Right lobe of liver (tissue), 4 donors: ENCODE measurements around the gene RIPK3.

ENCODE experiments used
- POLR2A ChIP-seq: fragments of 450-650 bp; IDR thresholded peaks from one replicate; pipeline ENCODE4 v1.6.1; 2017; ENCODE audit warnings: antibody characterized with exemption, mild to moderate bottlenecking
- TF ChIP-seq, protein P1 (sequence below), 4 donors: fragments of 200-600 bp in 3 of 4; fragments of 450-650 bp in 1 of 4; IDR thresholded peaks; one replicate each; pipeline versions ENCODE4 v1.5.1 to v1.8.0; 2016 to 2022; ENCODE audit warnings: antibody characterized with exemption in 4 of 4, mild to moderate bottlenecking in 2 of 4
- donor health status: DM: no; HTN: no; CAD: no.
- donor health status: DM: no; HTN: no; CAD: no.
- donor health status: DM: no; HTN: yes; CAD: no.

DNA sequence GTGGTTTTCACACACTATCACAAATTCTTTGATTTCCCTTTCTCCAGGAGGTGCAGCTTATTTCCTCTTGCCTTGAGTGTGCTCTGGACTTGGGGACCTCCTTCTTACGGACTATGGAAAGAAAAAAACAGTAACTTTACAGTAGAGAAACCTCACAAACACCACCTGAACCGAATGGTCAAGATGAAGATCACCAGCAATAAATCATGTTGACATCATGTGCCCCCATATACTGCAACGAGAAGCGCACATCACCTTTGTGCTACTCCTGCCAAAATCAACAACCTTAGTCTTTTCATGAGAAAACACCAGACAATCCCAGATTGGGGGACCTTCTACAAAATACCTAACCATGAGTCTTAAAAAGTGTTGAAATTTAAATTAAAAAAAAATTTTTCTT is 45.7 kb upstream of the RIPK3 start:
- TF ChIP-seq, protein P1, sequence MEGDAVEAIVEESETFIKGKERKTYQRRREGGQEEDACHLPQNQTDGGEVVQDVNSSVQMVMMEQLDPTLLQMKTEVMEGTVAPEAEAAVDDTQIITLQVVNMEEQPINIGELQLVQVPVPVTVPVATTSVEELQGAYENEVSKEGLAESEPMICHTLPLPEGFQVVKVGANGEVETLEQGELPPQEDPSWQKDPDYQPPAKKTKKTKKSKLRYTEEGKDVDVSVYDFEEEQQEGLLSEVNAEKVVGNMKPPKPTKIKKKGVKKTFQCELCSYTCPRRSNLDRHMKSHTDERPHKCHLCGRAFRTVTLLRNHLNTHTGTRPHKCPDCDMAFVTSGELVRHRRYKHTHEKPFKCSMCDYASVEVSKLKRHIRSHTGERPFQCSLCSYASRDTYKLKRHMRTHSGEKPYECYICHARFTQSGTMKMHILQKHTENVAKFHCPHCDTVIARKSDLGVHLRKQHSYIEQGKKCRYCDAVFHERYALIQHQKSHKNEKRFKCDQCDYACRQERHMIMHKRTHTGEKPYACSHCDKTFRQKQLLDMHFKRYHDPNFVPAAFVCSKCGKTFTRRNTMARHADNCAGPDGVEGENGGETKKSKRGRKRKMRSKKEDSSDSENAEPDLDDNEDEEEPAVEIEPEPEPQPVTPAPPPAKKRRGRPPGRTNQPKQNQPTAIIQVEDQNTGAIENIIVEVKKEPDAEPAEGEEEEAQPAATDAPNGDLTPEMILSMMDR (IDR thresholded peaks at IDR 0.05) = no peak
- TF ChIP-seq POLR2A = no peak
